ENCODE measurements around the gene ZNF324.

DNA sequence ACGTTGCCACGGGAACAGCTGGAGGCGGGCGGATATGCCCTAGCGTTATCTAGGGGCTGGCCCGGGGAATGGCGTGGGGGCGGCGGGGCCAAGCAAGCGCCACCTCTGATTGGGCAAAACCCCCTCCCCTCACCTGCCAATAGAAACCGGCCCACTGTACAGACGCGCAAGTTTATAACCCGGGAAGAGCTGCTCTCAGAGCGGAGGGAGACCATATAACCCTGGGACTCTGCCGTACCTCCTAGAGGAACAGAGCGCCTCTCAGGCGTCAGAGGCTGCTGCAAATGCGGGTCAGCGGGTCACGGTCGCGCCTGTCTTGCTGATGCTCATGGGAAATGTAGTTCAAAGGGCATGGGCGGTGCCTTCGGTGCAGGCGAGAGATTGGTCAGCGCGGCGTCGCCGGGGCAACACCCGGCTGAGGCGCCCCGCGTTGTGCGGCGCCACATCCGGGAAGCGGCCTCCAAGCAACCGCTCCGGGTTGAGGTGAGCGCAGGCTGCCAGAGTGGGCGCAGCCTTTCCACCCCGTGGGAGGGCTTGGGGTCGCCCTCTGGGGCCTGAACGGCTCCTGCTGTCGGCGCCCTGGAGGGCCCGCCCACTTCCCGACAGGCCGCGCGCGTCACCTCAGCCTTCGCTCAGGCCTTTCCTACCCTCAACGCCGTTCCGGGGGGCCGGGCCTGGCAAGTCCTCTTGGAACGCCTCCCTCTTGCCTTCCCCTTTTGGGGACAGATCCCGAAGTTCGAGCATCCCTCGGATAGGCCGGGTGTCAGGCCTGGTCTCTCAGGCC lies 9.0 kb downstream of the ZNF324 start, which contains the start of gene ZNF446:
- peak; percentile 3 for TF ChIP-seq POLR2A (IDR thresholded peaks at IDR 0.05; ENCODE audit: low read depth)
- TF ChIP-seq, protein P1, sequence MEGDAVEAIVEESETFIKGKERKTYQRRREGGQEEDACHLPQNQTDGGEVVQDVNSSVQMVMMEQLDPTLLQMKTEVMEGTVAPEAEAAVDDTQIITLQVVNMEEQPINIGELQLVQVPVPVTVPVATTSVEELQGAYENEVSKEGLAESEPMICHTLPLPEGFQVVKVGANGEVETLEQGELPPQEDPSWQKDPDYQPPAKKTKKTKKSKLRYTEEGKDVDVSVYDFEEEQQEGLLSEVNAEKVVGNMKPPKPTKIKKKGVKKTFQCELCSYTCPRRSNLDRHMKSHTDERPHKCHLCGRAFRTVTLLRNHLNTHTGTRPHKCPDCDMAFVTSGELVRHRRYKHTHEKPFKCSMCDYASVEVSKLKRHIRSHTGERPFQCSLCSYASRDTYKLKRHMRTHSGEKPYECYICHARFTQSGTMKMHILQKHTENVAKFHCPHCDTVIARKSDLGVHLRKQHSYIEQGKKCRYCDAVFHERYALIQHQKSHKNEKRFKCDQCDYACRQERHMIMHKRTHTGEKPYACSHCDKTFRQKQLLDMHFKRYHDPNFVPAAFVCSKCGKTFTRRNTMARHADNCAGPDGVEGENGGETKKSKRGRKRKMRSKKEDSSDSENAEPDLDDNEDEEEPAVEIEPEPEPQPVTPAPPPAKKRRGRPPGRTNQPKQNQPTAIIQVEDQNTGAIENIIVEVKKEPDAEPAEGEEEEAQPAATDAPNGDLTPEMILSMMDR (IDR thresholded peaks at IDR 0.05), result peak in 1 of 3 experiments; percentile 11
- TF ChIP-seq POLR2AphosphoS5 (IDR thresholded peaks at IDR 0.05), result peak; percentile 83 to 91

Measured in esophagus muscularis mucosa (tissue), 3 donors.